Embryonic facial prominence (tissue), 1 donor: Measurements from ENCODE around the gene RFC4.
"Not testable (repeated sequence)": the region's sequence is repeated elsewhere in the genome, so short reads cannot be mapped to it uniquely, and the experiment has no call there.

Source experiments
- DNase-seq: peaks from one replicate; pipeline ENCODE4 v3.0.0-alpha.2; 2016; ENCODE audit errors: extremely low spot score

The RFC4 gene

GRCh38 chr3:186806089-186807055 is at the start of gene RFC4:
Gene RFC4 (minus strand): TSS chr3:186806482. CDS start chr3:186804713, 1,769 bp downstream.
- DNase-seq = peak; percentile 73

GRCh38 chr3:186854954-186855353 is 48.7 kb upstream of the RFC4 start:
- DNase-seq = no peak

GRCh38 chr3:186854146-186854545 is 47.9 kb upstream of the RFC4 start:
- DNase-seq = no peak

- DNase-seq = no peak
These were observed 46.7 kb upstream of the RFC4 start for GRCh38 chr3:186852994-186853393.

GRCh38 chr3:186851835-186852234 is 45.6 kb upstream of the RFC4 start:
- DNase-seq = not testable (repeated sequence)

GRCh38 chr3:186849374-186849975 is 43.2 kb upstream of the RFC4 start:
- no peak for DNase-seq

GRCh38 chr3:186847437-186847836 is 41.2 kb upstream of the RFC4 start:
- no peak for DNase-seq

- DNase-seq = no peak
These were observed 39.5 kb upstream of the RFC4 start for GRCh38 chr3:186845756-186846155.

- DNase-seq = no peak
These were observed 38.6 kb upstream of the RFC4 start for GRCh38 chr3:186844908-186845307.

- DNase-seq = no peak
These were observed 36.8 kb upstream of the RFC4 start for GRCh38 chr3:186843039-186843432.

GRCh38 chr3:186842426-186843038 is 36.2 kb upstream of the RFC4 start, which contains the start of gene ADIPOQ:
Gene ADIPOQ (plus strand): TSS chr3:186842710. CDS start chr3:186853059, 10,349 bp downstream.
- DNase-seq = no peak

GRCh38 chr3:186841620-186842019 is 35.3 kb upstream of the RFC4 start:
- no peak for DNase-seq

GRCh38 chr3:186839874-186840641 is 33.8 kb upstream of the RFC4 start:
- no peak for DNase-seq

- DNase-seq = no peak
These were observed 26.0 kb upstream of the RFC4 start for GRCh38 chr3:186832276-186832675.

- DNase-seq = no peak
These were observed 25.5 kb upstream of the RFC4 start for GRCh38 chr3:186831798-186832197.

GRCh38 chr3:186828340-186828739 is 22.1 kb upstream of the RFC4 start:
- no peak for DNase-seq

- peak; percentile 76 for DNase-seq
These were observed 20.9 kb upstream of the RFC4 start for GRCh38 chr3:186826976-186827857.

- no peak for DNase-seq
These were observed 20.2 kb upstream of the RFC4 start for GRCh38 chr3:186826410-186826975.

- DNase-seq = no peak
These were observed 19.7 kb upstream of the RFC4 start for GRCh38 chr3:186825872-186826409.

GRCh38 chr3:186825294-186825821 is 19.1 kb upstream of the RFC4 start:
- no peak for DNase-seq
